GM21367 (cell line): ENCODE measurements around the gene SNTG2.

Source experiments
- ATAC-seq: cut with Tn5 transposase; IDR thresholded peaks from one replicate; pipeline ENCODE4 v1.9.1; 2021; ENCODE audit not compliant: unreplicated experiment

The SNTG2 gene

GRCh38 chr2:1265454-1265853 lies 314.8 kb downstream of the SNTG2 start:
- no peak for ATAC-seq

GRCh38 chr2:1266351-1266750 lies 315.7 kb downstream of the SNTG2 start:
- ATAC-seq, result no peak

GRCh38 chr2:1268034-1268433 lies 317.4 kb downstream of the SNTG2 start:
- no peak for ATAC-seq

- no peak for ATAC-seq
These were observed 319.2 kb downstream of the SNTG2 start for GRCh38 chr2:1269812-1270211.

- ATAC-seq, result no peak
These were observed 322.2 kb downstream of the SNTG2 start for GRCh38 chr2:1272835-1273234.

GRCh38 chr2:1277634-1278033 lies 327.0 kb downstream of the SNTG2 start:
- ATAC-seq, result no peak

- ATAC-seq, result no peak
These were observed 327.5 kb downstream of the SNTG2 start for GRCh38 chr2:1278125-1278524.

- no peak for ATAC-seq
These were observed 328.2 kb downstream of the SNTG2 start for GRCh38 chr2:1278861-1279260.

- ATAC-seq, result no peak
These were observed 331.9 kb downstream of the SNTG2 start for GRCh38 chr2:1282552-1282951.

GRCh38 chr2:1283020-1283801 lies 332.6 kb downstream of the SNTG2 start:
- no peak for ATAC-seq

- ATAC-seq, result no peak
These were observed 333.2 kb downstream of the SNTG2 start for GRCh38 chr2:1283871-1284270.

GRCh38 chr2:1286929-1287328 lies 336.3 kb downstream of the SNTG2 start:
- ATAC-seq, result no peak

GRCh38 chr2:1287427-1287826 lies 336.8 kb downstream of the SNTG2 start:
- no peak for ATAC-seq

GRCh38 chr2:1294900-1295299 lies 344.3 kb downstream of the SNTG2 start:
- ATAC-seq, result no peak

- ATAC-seq, result no peak
These were observed 345.1 kb downstream of the SNTG2 start for GRCh38 chr2:1295740-1296139.

GRCh38 chr2:1297372-1298159 lies 346.9 kb downstream of the SNTG2 start:
- ATAC-seq, result no peak

GRCh38 chr2:1299043-1299442 lies 348.4 kb downstream of the SNTG2 start:
- no peak for ATAC-seq

- ATAC-seq, result no peak
These were observed 349.6 kb downstream of the SNTG2 start for GRCh38 chr2:1300284-1300683.

GRCh38 chr2:1301056-1301455 lies 350.4 kb downstream of the SNTG2 start:
- ATAC-seq, result no peak

GRCh38 chr2:1305342-1306013 lies 354.8 kb downstream of the SNTG2 start:
- no peak for ATAC-seq

- no peak for ATAC-seq
These were observed 355.5 kb downstream of the SNTG2 start for GRCh38 chr2:1306014-1306686.
